Cardiac muscle cell (in vitro differentiated cells and primary cell): Measurements from ENCODE around the gene STX8. TPM values are rescaled to one million over a fixed set of nuclear protein-coding genes. Genes with fewer than 3 reads are reported as not detected.
"Not testable (repeated sequence)": the region's sequence is repeated elsewhere in the genome, so short reads cannot be mapped to it uniquely, and the experiment has no call there.

ENCODE experiments used
- DNase-seq, 2 donors: peaks; one replicate each; pipeline versions ENCODE4 v3.0.0 to v3.0.0-alpha.2; 2010 to 2017; ENCODE audit warnings: low read depth in 1 of 2, low spot score in 1 of 2
- H3K27ac ChIP-seq: fragments of 200-600 bp; sonication (generic); 2 replicates; pipeline ENCODE4 v1.5.1; 2016
- H3K27me3 ChIP-seq: fragments of 200-600 bp; sonication (generic); 2 replicates; pipeline ENCODE4 v1.6.0; 2016; ENCODE audit warnings: control low read depth
- H3K36me3 ChIP-seq: fragments of 200-600 bp; sonication (generic); 2 replicates; pipeline ENCODE4 v1.5.1; 2016; ENCODE audit warnings: control low read depth
- H3K4me1 ChIP-seq: fragments of 200-600 bp; sonication (generic); 2 replicates; pipeline ENCODE4 v1.8.1; 2017; ENCODE audit warnings: low read depth, mild to moderate bottlenecking, mixed run types
- H3K4me3 ChIP-seq: fragments of 200-600 bp; sonication (generic); 2 replicates; pipeline ENCODE4 v1.5.1; 2016; ENCODE audit warnings: mild to moderate bottlenecking
- H3K9me3 ChIP-seq: fragments of 200-600 bp; sonication (generic); 2 replicates; pipeline ENCODE4 v1.5.1; 2017; ENCODE audit warnings: low read depth, mild to moderate bottlenecking, control low read depth
- CTCF ChIP-seq: IDR thresholded peaks from 2 replicates; pipeline ENCODE4 v1.5.1; 2012; ENCODE audit warnings: low read depth, mild to moderate bottlenecking, low read length
- polyA plus RNA-seq: library from polyadenylated mRNA; unstranded; fragments of >200 nt; fragmentation: Nextera tagmentation; extraction: Ambion mirVana; gene quantifications from 2 replicates; pipeline ENCODE4 v1.2.1, GENCODE V29; 2016
- total RNA-seq: library from RNA; depleted of rRNA; stranded (reverse); fragments of >200 nt; gene quantifications from 2 replicates; pipeline ENCODE4 v1.2.3, GENCODE V29; 2016

Gene STX8
- total and polyA plus RNA-seq, 2 experiments from 2014 or later = 46.9 to 95.2 TPM

DNA sequence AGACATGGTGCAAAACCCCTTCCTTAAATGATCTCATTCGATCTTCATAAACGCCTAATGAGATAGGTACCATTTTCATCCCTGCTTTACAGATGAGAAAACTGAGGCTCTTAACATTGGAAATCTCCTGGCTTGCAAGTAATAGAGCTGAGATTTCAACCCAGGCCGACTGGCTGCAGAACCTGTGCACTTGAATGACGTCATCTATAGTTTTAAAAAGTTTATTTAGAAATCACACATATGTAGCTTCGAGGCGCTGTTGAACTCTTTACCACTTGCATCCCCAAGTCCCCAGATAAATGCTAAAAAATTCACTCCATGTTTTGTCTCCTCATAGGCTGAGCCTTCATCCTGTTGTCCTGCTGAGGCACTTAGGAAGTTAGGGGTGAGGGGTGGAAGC is 30.8 kb upstream of the STX8 start:
- Histone ChIP-seq H3K4me3 (no peak overlapping the region), H3K36me3 (no peaks in the 10 kb centered on the region), H3K9me3 (no peaks in the 10 kb centered on the region), H3K27me3 (peaks cover 2% of the 10 kb centered on the region), H3K4me1 (no peaks in the 10 kb centered on the region), H3K27ac (no peak overlapping the region)
- DNase-seq = no peak
- no peak for TF ChIP-seq CTCF

GRCh38 chr17:9604583-9604982 is 29.0 kb upstream of the STX8 start:
- H3K4me1 ChIP-seq, H3K27me3 ChIP-seq, H3K27ac ChIP-seq, H3K36me3 ChIP-seq, H3K9me3 ChIP-seq, DNase-seq, H3K4me3 ChIP-seq: not testable (repeated sequence)

DNA sequence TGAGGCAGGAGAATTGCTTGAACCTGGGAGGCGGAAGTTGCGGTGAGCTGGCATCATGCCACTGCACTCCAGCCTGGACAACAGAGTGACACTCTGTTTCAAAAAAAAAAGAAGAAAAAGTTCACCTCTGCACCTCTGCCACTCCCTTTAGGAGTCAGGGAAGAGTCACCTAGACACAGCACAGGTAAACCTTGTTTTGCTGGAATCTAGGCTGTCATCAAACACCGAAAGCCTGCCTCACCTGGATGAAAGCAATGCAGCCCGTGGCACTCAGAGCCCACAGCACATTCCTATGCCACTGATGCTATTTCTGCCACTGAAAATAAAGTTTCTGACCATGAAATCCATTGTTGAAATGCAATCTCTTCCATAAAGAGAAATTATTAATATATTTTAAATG is 23.0 kb upstream of the STX8 start:
- Histone ChIP-seq H3K4me3 (no peak overlapping the region), H3K4me1 (no peaks in the 10 kb centered on the region), H3K27ac (no peak overlapping the region), H3K9me3 (no peaks in the 10 kb centered on the region), H3K36me3 (no peaks in the 10 kb centered on the region), H3K27me3 (peaks cover 6% of the 10 kb centered on the region)
- no peak for TF ChIP-seq CTCF
- no peak for DNase-seq

DNA sequence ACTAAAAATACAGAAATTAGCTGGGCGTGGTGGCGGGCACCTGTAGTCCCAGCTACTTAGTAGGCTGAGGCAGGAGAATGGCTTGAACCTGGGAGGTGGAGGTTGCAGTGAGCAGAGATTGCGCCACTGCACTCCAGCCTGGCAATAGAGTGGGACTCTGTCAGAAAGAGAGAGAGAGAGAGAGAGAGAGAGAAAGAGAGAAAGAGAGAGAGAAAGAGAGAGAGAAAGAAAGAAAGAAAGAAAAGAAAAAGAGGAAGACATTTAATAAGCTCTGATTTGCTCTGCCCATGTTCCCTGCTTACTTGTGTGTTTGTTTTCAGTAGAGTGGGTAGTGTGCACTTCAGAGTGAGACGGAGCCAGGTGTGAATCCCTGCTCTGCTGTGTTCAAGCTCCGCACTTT is 22.0 kb upstream of the STX8 start:
- H3K4me1 ChIP-seq, DNase-seq, H3K4me3 ChIP-seq, H3K27me3 ChIP-seq, H3K27ac ChIP-seq, H3K9me3 ChIP-seq, H3K36me3 ChIP-seq: not testable (repeated sequence)

- Histone ChIP-seq H3K27me3 (peaks cover 6% of the 10 kb centered on the region), H3K9me3 (no peaks in the 10 kb centered on the region), H3K4me3 (no peak overlapping the region), H3K36me3 (no peaks in the 10 kb centered on the region), H3K4me1 (no peaks in the 10 kb centered on the region), H3K27ac (no peak overlapping the region)
- no peak for DNase-seq
- TF ChIP-seq CTCF = no peak
Measured at GRCh38 chr17:9594065-9594464, 18.4 kb upstream of the STX8 start.

DNA sequence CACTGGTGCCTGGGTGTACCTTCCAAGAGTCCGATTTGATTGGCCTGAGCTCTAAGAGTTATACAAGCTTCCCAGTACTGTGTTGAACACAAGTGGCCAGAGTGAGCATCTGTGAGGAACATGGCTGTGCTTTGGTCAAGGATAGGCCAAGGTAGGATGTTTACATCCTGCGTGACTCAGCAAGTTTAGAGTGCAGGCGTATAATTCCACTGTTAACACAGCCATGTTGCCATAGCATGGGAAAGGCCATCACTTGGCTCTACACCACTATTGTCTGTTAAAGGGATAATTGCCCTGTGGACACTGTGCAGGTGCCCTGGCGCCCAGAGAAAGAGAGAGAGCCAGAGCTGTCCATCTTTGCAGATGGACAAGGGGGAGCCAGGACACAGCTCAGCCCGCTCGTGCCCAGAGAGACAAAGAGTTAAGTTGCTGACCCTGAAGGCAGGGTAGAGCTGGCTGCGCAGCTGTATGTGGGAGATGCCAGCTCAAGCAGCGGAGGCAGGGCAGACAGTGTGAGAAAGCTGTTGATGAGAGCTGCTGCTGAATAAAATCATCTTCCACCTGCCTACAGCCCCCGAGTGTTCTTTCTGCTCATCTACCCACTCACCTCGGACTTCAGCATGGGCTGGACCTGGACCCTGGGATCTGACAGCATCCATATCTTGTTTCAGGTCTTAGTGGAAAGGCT is 12.5 kb upstream of the STX8 start:
- Histone ChIP-seq H3K4me3 (no peak overlapping the region), H3K27ac (no peak overlapping the region), H3K4me1 (no peaks in the 10 kb centered on the region), H3K36me3 (no peaks in the 10 kb centered on the region), H3K9me3 (no peaks in the 10 kb centered on the region), H3K27me3 (no peaks in the 10 kb centered on the region)
- DNase-seq = no peak
- no peak for TF ChIP-seq CTCF

GRCh38 chr17:9577373-9577709 is 1.7 kb upstream of the STX8 start:
- TF ChIP-seq CTCF = no peak
- Histone ChIP-seq H3K4me3 (no peak overlapping the region), H3K9me3 (no peaks in the 10 kb centered on the region), H3K4me1 (no peaks in the 10 kb centered on the region), H3K27ac (no peak overlapping the region), H3K36me3 (no peaks in the 10 kb centered on the region), H3K27me3 (no peaks in the 10 kb centered on the region)
- DNase-seq = no peak
